Measurements from ENCODE around the gene TAF11L14. TPM values are rescaled to one million over a fixed set of nuclear protein-coding genes. Genes with fewer than 3 reads are reported as not detected.

The TAF11L14 gene
- total RNA-seq, 1 experiment from 2014 or later, result not detected

DNA sequence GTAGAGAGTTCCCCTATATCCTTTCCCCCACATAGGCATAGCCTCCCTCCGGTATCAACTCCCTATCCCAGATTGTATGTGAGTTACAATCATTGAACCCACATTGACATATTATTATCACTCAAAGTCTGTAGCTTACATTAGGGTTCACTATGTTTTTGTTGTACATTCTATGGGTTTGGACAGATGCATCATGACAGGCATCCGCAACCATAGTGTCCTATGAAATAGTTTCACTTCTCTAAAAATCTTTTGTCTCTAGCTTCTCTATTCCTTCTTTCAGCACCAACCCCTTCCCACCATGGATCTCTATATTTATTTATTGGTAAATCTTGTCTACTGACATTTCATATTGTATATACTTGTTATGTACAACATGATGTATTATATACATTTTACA lies 31.6 kb downstream of the TAF11L14 start:
- in situ Hi-C loops (cut with HindIII; ENCODE audit: low pct_unique_long_range_greater_than_20kb, low sequenced_read_pairs), result no loop called here
- DNase-seq (ENCODE audit: low read depth, low spot score), result no peak

DNA sequence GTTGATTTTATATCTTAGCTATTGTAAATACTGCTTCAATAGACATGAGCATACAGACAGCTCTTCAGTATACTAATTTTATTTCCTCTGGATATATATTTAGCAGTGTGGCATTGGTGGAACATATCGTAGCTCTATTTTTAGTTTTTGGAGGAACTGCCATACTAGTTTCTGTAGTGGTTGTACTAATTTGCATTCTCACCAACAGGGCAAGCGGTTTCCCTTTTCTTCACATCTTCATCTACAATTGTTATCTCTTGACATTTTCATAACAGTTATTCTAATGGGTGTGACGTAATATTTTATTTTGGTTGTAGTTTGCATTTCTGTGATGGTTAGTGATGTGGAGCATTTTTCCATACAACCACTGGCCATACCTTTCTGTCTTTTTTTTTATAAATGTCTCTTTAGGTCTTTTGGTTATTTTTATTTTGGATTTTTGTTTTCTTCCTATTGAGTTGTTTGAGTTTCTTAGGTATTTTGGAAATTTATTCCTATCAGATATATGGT lies 32.5 kb downstream of the TAF11L14 start:
- in situ Hi-C loops (cut with HindIII; ENCODE audit: low pct_unique_long_range_greater_than_20kb, low sequenced_read_pairs), result no loop called here
- DNase-seq (ENCODE audit: low read depth, low spot score), result no peak

DNA sequence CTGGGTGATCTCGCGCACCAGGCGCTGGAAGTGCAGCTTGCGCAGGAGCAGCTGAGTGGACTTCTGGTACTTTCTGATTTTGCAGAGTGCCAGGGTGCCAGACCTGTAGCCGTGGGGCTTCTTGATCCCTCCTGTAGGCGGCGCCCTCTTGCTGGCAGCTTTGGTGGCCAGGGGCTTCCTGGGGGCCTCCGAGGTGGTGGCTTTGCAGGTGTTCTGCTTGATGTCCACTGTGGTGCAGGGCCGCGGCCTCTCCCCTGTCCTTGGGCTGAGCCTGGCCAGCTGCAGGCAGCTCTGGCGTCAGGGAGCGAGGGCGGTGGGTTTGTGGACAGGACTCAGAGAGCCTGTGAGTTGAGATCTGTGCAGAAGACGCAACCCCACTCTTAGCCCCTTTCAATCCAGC lies 36.1 kb downstream of the TAF11L14 start:
- in situ Hi-C loops (cut with HindIII; ENCODE audit: low pct_unique_long_range_greater_than_20kb, low sequenced_read_pairs), result no loop called here
- DNase-seq (ENCODE audit: low read depth, low spot score), result no peak

DNA sequence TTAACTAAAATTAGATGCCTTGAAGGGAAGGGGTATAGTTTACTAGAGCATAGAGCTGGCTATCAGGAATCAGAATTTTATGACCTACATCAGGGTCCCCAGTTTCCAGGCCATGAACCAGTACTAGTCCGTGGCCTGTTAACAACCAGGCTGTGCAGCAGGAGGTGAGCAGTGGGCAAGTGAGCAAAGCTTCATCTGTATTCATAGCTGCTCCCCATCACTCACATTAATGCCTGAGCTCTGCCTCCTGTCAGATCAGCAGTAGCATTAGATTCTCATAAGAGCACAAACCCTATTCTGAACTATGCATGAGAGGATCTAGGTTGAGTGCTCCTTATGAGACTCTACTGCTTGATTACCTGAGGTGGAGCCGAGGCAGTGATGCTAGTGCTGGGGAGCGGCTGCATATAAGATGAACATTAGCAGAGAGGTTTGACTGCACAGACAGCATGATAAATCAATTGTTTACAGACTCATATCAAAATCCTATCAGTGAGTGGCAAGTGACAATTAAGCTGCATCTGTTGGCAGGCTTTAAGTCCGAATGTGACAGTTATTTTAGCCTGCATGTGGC lies 44.6 kb downstream of the TAF11L14 start:
- in situ Hi-C loops (cut with HindIII; ENCODE audit: low pct_unique_long_range_greater_than_20kb, low sequenced_read_pairs), result no loop called here
- no peak for DNase-seq (ENCODE audit: low read depth, low spot score)

DNA sequence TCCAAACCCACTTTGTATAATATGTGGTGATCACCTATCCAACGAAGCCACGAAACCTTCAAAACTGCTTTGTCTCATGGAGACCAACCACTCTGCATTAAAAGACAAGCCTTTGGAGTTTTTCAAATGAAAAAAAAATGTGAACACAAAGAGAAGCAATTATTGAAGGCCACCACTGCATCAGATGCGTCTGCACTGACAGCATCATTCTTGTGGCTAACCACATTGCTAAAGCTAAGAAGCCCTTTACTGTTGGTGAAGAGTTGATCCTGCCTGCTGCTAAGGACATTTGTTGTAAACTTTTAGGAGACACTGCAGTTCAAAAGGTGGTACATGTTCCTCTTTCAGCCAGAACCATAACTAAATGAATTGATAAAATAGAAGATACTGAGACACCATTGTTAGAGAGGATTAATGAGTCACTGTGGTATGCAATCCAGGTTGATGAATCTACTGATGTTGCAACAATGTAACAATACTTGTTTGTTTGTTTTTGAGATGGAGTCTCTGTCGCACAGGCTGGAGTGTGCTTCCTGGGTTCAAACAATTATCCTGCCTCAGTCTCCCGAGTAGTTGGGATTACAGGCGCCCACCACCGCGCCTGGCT lies 45.4 kb downstream of the TAF11L14 start:
- DNase-seq (ENCODE audit: low read depth, low spot score), result peak; percentile 69
- in situ Hi-C loops (cut with HindIII; ENCODE audit: low pct_unique_long_range_greater_than_20kb, low sequenced_read_pairs), result no loop called here

DNA sequence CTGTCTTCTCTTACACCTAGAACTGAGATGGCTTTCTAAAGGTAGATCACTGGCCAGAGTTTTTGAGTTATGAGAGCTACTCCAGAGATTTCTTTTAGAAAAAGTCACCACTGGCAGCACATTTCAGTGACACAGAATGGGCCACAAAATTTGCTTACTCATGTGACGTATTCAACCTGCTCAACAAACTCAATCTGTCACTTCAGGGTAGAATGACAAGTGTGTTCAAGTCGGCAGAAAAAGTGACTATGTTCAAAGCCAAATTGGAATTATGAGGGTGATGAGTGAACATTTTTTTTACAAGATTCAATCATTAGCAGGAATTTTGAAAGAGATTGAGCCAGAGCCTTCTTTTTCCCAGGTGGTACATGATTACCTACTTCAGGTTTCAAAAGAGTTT lies 46.5 kb downstream of the TAF11L14 start:
- in situ Hi-C loops (cut with HindIII; ENCODE audit: low pct_unique_long_range_greater_than_20kb, low sequenced_read_pairs), result no loop called here
- DNase-seq (ENCODE audit: low read depth, low spot score), result no peak

Small RNA genes within 50 kb of the gene (small RNA-seq; reads per million reads assigned to genes)
- gene AC233724.1 (0 reads per million in 2 experiments), gene AC233724.12 (0 reads per million in 2 experiments), gene AC233724.2 (0 reads per million in 2 experiments), gene AC233724.3 (0 reads per million in 2 experiments), gene AC233724.4 (0 reads per million in 2 experiments), gene AC233724.6 (0 reads per million in 2 experiments), gene AC233724.7 (0 reads per million in 2 experiments)

Other genes starting within 250 kb of the TAF11L14 start
- gene TAF11L2, start 136.2 kb upstream of the TAF11L14 start, total RNA-seq (2014; rRNA removed; shearing (Covaris generic)), result not detected in 2 replicates
- gene TAF11L3, start 116.1 kb upstream of the TAF11L14 start, total RNA-seq (2014; rRNA removed; shearing (Covaris generic)), result not detected in 2 replicates
- gene TAF11L4, start 112.7 kb upstream of the TAF11L14 start, total RNA-seq (2014; rRNA removed; shearing (Covaris generic)), result not detected in 2 replicates
- not detected in 2 replicates for gene TAF11L5, start 109.2 kb upstream of the TAF11L14 start, total RNA-seq (2014; rRNA removed; shearing (Covaris generic))
- gene TAF11L6, start 105.8 kb upstream of the TAF11L14 start, total RNA-seq (2014; rRNA removed; shearing (Covaris generic)), result not detected in 2 replicates
- not detected in 2 replicates for gene TAF11L7, start 48.7 kb upstream of the TAF11L14 start, total RNA-seq (2014; rRNA removed; shearing (Covaris generic))
- gene TAF11L8, start 43.5 kb upstream of the TAF11L14 start, total RNA-seq (2014; rRNA removed; shearing (Covaris generic)), result not detected in 2 replicates
- gene TAF11L9, start 40.1 kb upstream of the TAF11L14 start, total RNA-seq (2014; rRNA removed; shearing (Covaris generic)), result not detected in 2 replicates
- gene TAF11L10, start 36.6 kb upstream of the TAF11L14 start, total RNA-seq (2014; rRNA removed; shearing (Covaris generic)), result not detected in 2 replicates
- not detected in 2 replicates for gene TAF11L11, start 30.3 kb upstream of the TAF11L14 start, total RNA-seq (2014; rRNA removed; shearing (Covaris generic))
- gene TAF11L12, start 24.1 kb upstream of the TAF11L14 start, total RNA-seq (2014; rRNA removed; shearing (Covaris generic)), result not detected in 2 replicates
- not detected in 2 replicates for gene TAF11L13, start 2.4 kb upstream of the TAF11L14 start, total RNA-seq (2014; rRNA removed; shearing (Covaris generic))